Mucosa of descending colon (tissue), 3 donors: ENCODE results near the gene NR3C2. TPM values are rescaled to one million over a fixed set of nuclear protein-coding genes. Genes with fewer than 3 reads are reported as not detected.

Experiments used
- ATAC-seq: fragments of 200-7000 bp; cut with Tn5 transposase; one replicate; pipeline ENCODE4 v1.9.1; 2020; ENCODE audit warnings: mild to moderate bottlenecking, moderate library complexity
- DNase-seq, 3 donors: peaks; one replicate each; pipeline ENCODE4 v3.0.0-alpha.2; 2020
- H3K36me3 ChIP-seq: fragments of 200-600 bp; one replicate; pipeline ENCODE4 v1.8.0; 2021; ENCODE audit warnings: low read depth, mild to moderate bottlenecking
- H3K4me1 ChIP-seq: fragments of 200-600 bp; one replicate; pipeline ENCODE4 v1.8.0; 2021; ENCODE audit warnings: low read depth, mild to moderate bottlenecking
- H3K4me3 ChIP-seq: fragments of 200-600 bp; one replicate; pipeline ENCODE4 v1.8.0; 2021; ENCODE audit warnings: mild to moderate bottlenecking
- H3K9me3 ChIP-seq: fragments of 200-600 bp; one replicate; pipeline ENCODE4 v1.8.0; 2021; ENCODE audit warnings: mild to moderate bottlenecking
- CTCF ChIP-seq: fragments of 200-600 bp; IDR thresholded peaks from one replicate; pipeline ENCODE4 v1.8.0; 2022; ENCODE audit warnings: antibody characterized with exemption, mild to moderate bottlenecking
- intact Hi-C, 2 donors: fragments of 100-400 bp; cut with DNase I in 1 of 2; cut with micrococcal nuclease in 1 of 2; formaldehyde crosslinking; loops; one replicate each; pipeline versions ENCODE4 v1.11.0 to v1.11.1; 2022; cut with DNase I, micrococcal nuclease
- total RNA-seq, 3 donors: library from RNA; stranded (reverse); fragmentation: NEBNext Ultra II Directional in 2 of 3; extraction: Animal tissue kit (Norgen Biotek cat#: 25700) in 2 of 3; gene quantifications; one replicate each; pipeline versions ENCODE4 v1.2.1 to v1.2.4, GENCODE V29; 2021 to 2023
- donor health status: DM: no; HTN: no; CAD: no; lungs with moderate emphysema.
- donor health status: DM: no; HTN: no; CAD: no.
- donor health status: DM: no; HTN: yes; CAD: no.

The NR3C2 gene
- total RNA-seq, 3 donors from 2014 or later = 86.5 to 205 (median 108) TPM

- no peak for TF ChIP-seq CTCF
- ATAC-seq = no peak
- H3K36me3 ChIP-seq = no peaks in the 10 kb centered on the region
- H3K4me3 ChIP-seq = no peak overlapping the region
- H3K4me1 ChIP-seq = no peaks in the 10 kb centered on the region
- intact Hi-C loops = no loop called here
- no peak for DNase-seq
- H3K9me3 ChIP-seq = no peaks in the 10 kb centered on the region
Measured at GRCh38 chr4:148224476-148224875, 217.7 kb downstream of the NR3C2 start.

GRCh38 chr4:148222991-148223660, 219.1 kb downstream of the NR3C2 start:
- no peak for TF ChIP-seq CTCF
- Histone ChIP-seq H3K4me1 (no peaks in the 10 kb centered on the region), H3K36me3 (no peaks in the 10 kb centered on the region), H3K4me3 (no peak overlapping the region), H3K9me3 (no peaks in the 10 kb centered on the region)
- intact Hi-C loops = no loop called here
- DNase-seq (no peak), ATAC-seq (no peak)

GRCh38 chr4:148216866-148217814, 225.1 kb downstream of the NR3C2 start:
- H3K4me3 ChIP-seq = no peak overlapping the region
- no peaks in the 10 kb centered on the region for H3K9me3 ChIP-seq
- peak in 1 of 3 donors; percentile 32 for DNase-seq
- H3K36me3 ChIP-seq = no peaks in the 10 kb centered on the region
- intact Hi-C loops = no loop called here
- no peaks in the 10 kb centered on the region for H3K4me1 ChIP-seq
- TF ChIP-seq CTCF = no peak
- ATAC-seq = peak; percentile 72

- Histone ChIP-seq H3K9me3 (no peaks in the 10 kb centered on the region), H3K4me3 (no peak overlapping the region), H3K4me1 (no peaks in the 10 kb centered on the region), H3K36me3 (no peaks in the 10 kb centered on the region)
- DNase-seq (no peak), ATAC-seq (peak; percentile 10)
- TF ChIP-seq CTCF = no peak
- intact Hi-C loops = no loop called here
Measured at GRCh38 chr4:148216321-148216720, 225.9 kb downstream of the NR3C2 start.

GRCh38 chr4:148215202-148215601, 227.0 kb downstream of the NR3C2 start:
- no peak for TF ChIP-seq CTCF
- intact Hi-C loops = no loop called here
- DNase-seq (no peak), ATAC-seq (peak; percentile 59)
- Histone ChIP-seq H3K36me3 (no peaks in the 10 kb centered on the region), H3K9me3 (no peaks in the 10 kb centered on the region), H3K4me3 (no peak overlapping the region), H3K4me1 (no peaks in the 10 kb centered on the region)
